K562 (cell line): ENCODE measurements around the gene PLIN5. TPM values are rescaled to one million over a fixed set of nuclear protein-coding genes. Genes with fewer than 3 reads are reported as not detected.

ENCODE experiments used
- ADNP ChIP-seq: fragments of 200-800 bp; sonication (Bioruptor generic); IDR thresholded peaks from 2 replicates; pipeline ENCODE4 v1.6.1; 2016; ENCODE audit warnings: missing genetic modification characterization, missing compliant biosample characterization
- ATF7 ChIP-seq: fragments of 450-650 bp; IDR thresholded peaks from 2 replicates; pipeline ENCODE4 v1.7.1; 2014; ENCODE audit warnings: mild to moderate bottlenecking, moderate library complexity
- BHLHE40 ChIP-seq: IDR thresholded peaks from 2 replicates; pipeline ENCODE4 v1.6.1; 2011; ENCODE audit warnings: low read length, improper control_type of control experiment
- BRF2 ChIP-seq: IDR thresholded peaks from 3 replicates; pipeline ENCODE4 v1.6.1; 2011; ENCODE audit warnings: borderline replicate concordance, mild to moderate bottlenecking; ENCODE audit not compliant: insufficient read length, insufficient read depth
- CHD4 ChIP-seq: fragments of 200-600 bp; sonication (generic); IDR thresholded peaks from 3 replicates; pipeline ENCODE4 v1.6.1; 2012; ENCODE audit warnings: low read depth, mild to moderate bottlenecking, mixed read lengths, low read length, inconsistent platforms; ENCODE audit not compliant: insufficient read depth, insufficient replicate concordance, poor library complexity, severe bottlenecking
- ETS1 ChIP-seq: conservative IDR thresholded peaks from 2 replicates; pipeline ENCODE4 v1.6.1; 2011; ENCODE audit warnings: low read depth, mild to moderate bottlenecking, low read length; ENCODE audit not compliant: control insufficient read depth
- FOXP1 ChIP-seq: sonication (generic); formaldehyde crosslinking; IDR thresholded peaks from 2 replicates; pipeline ENCODE4 v1.8.0; 2022; ENCODE audit warnings: mild to moderate bottlenecking, missing genetic modification reagents
- HNRNPUL1 ChIP-seq: fragments of 200-400 bp; formaldehyde crosslinking; IDR thresholded peaks from 2 replicates; pipeline ENCODE4 v1.6.1; 2017; ENCODE audit warnings: low read length
- MCM5 ChIP-seq: fragments of 450-650 bp; IDR thresholded peaks from 2 replicates; pipeline ENCODE4 v1.6.1; 2016; ENCODE audit warnings: low read depth
- MEF2A ChIP-seq: IDR thresholded peaks from 2 replicates; pipeline ENCODE4 v1.6.1; 2011; ENCODE audit warnings: low read depth, mild to moderate bottlenecking, low read length, moderate library complexity; ENCODE audit not compliant: control insufficient read depth
- NCOA6 ChIP-seq: fragments of 450-650 bp; IDR thresholded peaks from 2 replicates; pipeline ENCODE4 v1.6.1; 2017; ENCODE audit warnings: mild to moderate bottlenecking
- NFXL1 ChIP-seq: fragments of 450-650 bp; formaldehyde crosslinking; IDR thresholded peaks from 2 replicates; pipeline ENCODE4 v1.4.0; 2021; ENCODE audit warnings: mild to moderate bottlenecking
- NR2C2 ChIP-seq, 2 experiments: fragments of 200-800 bp in 1 of 2; sonication (Bioruptor generic) in 1 of 2; sonication (generic) in 1 of 2; formaldehyde crosslinking in 1 of 2; IDR thresholded peaks; 2 replicates each; pipeline versions ENCODE4 v1.6.1 to v1.8.0; 2016 to 2022; ENCODE audit warnings: mild to moderate bottlenecking in 1 of 2, missing compliant biosample characterization in 1 of 2, missing genetic modification characterization in 1 of 2, missing genetic modification reagents in 1 of 2
- SMARCB1 ChIP-seq: IDR thresholded peaks from 2 replicates; pipeline ENCODE4 v1.6.1; 2011; ENCODE audit warnings: improper control_type of control experiment, low read depth; ENCODE audit not compliant: insufficient read length
- TCF15 ChIP-seq: fragments of 250-450 bp; sonication (Bioruptor Pico); IDR thresholded peaks from 2 replicates; pipeline ENCODE4 v1.8.0; 2022; ENCODE audit warnings: moderate library complexity, mild to moderate bottlenecking, inconsistent platforms
- TEAD1 ChIP-seq, 2 experiments: fragments of 450-650 bp in 1 of 2; sonication (generic) in 1 of 2; formaldehyde crosslinking; IDR thresholded peaks; 2 replicates each; pipeline versions ENCODE4 v1.4.0 to v1.8.0; 2020 to 2022; ENCODE audit warnings: mild to moderate bottlenecking in 2 of 2, missing genetic modification reagents in 1 of 2
- ZBTB49 ChIP-seq: sonication (generic); formaldehyde crosslinking; IDR thresholded peaks from 2 replicates; pipeline ENCODE4 v1.8.0; 2022; ENCODE audit warnings: missing genetic modification reagents, mild to moderate bottlenecking, borderline replicate concordance
- ZBTB5 ChIP-seq: fragments of 450-650 bp; IDR thresholded peaks from 2 replicates; pipeline ENCODE4 v1.6.1; 2017; ENCODE audit warnings: antibody characterized with exemption
- ZNF445 ChIP-seq: fragments of 250-450 bp; sonication (Bioruptor Pico); IDR thresholded peaks from 2 replicates; pipeline ENCODE4 v1.4.0; 2020; ENCODE audit warnings: low read depth, mild to moderate bottlenecking, moderate library complexity
- polyA plus RNA-seq, 8 experiments: library from polyadenylated mRNA; depleted of rRNA in 4 of 8; stranded (reverse) in 5 of 8; unstranded in 3 of 8; fragments of >200 nt; fragmentation: Nextera tagmentation in 2 of 8; fragmentation: Illumina TruSeq in 1 of 8; extraction: Ambion mirVana in 2 of 8; extraction: Trizol in 1 of 8; gene quantifications; 2 replicates each; pipeline versions ENCODE4 v1.2.1 to v1.2.3, GENCODE V29; 2011 to 2014; ENCODE audit warnings: inconsistent platforms in 1 of 8, missing spikeins in 1 of 8
- total RNA-seq, 7 experiments: library from RNA; depleted of rRNA in 6 of 7; stranded (reverse); fragments of >200 nt in 6 of 7; fragmentation: Illumina TruSeq in 2 of 7; extraction: Trizol in 2 of 7; gene quantifications; 2 replicates each; pipeline versions ENCODE4 v1.2.1 to v1.2.3, GENCODE V29; 2011 to 2021; ENCODE audit warnings: low replicate concordance in 1 of 7

The PLIN5 gene
- total and polyA plus RNA-seq, 9 of the 15 experiments (the other 6 are each of a cell fraction or from before 2014, with no cell fraction given) = 0.04 to 1.3 (median 0.50) TPM

GRCh38 chr19:4557971-4558941 lies 23.2 kb upstream of the PLIN5 start (continued):
- TF ChIP-seq ATF7 (no peak), NR2C2 (CRISPR knock-in tag; IDR thresholded peaks at IDR 0.05) (peak; percentile 23; the same call in 1 of the 2 replicates), NR2C2 (tag; IDR thresholded peaks at IDR 0.05) (no peak), ADNP (tag) (peak; percentile 9; the same call in 1 of the 2 replicates), HNRNPUL1 (no peak), ETS1 (no peak), CHD4 (peak; percentile 2), MEF2A (no peak), ZNF445 (CRISPR knock-in tag) (no peak), NFXL1 (CRISPR knock-in tag) (no peak), FOXP1 (CRISPR knock-in tag) (0 out of 2 replicates have a peak, but pooled peaks have one; percentile 61), BRF2 (no peak), ZBTB49 (CRISPR knock-in tag) (no peak), NCOA6 (no peak), TEAD1 (CRISPR knock-in tag; IDR thresholded peaks at IDR 0.05) (0 out of 4 replicates have a peak, but pooled peaks of 1 of the 2 experiments have one; percentile 41), SMARCB1 (no peak), MCM5 (no peak), ZBTB5 (no peak), BHLHE40 (0 out of 2 replicates have a peak, but pooled peaks have one; percentile 6), TCF15 (CRISPR knock-in tag) (no peak)
